T-helper 2 cell (primary cell): ENCODE measurements around the gene PTPRK.
A peak's percentile ranks its signal among the peaks of the same experiment; 100 is the strongest.

ENCODE experiments used
- DNase-seq, 5 experiments: peaks; one replicate each; pipeline versions ENCODE4 v3.0.0 to v3.0.0-alpha.2; 2012 to 2022
- total RNA-seq, 2 donors: gene quantifications; one replicate each; lab custom pipeline; 2026; lab: John Stamatoyannopoulos, UW

PTPRK gene
- 0.62 to 3.0 reads per million in 2 donors for total RNA-seq

- DNase-seq, result peak; percentile 60 to 93 (median 75)
Observed at GRCh38 chr6:128520436-128521281, at the start of gene PTPRK. TSS of gene PTPRK (minus strand) at chr6:128520599. CDS start at chr6:128520358, 241 bp downstream.

GRCh38 chr6:128567029-128567428 is 46.6 kb upstream of the PTPRK start:
- DNase-seq, result no peak

DNA sequence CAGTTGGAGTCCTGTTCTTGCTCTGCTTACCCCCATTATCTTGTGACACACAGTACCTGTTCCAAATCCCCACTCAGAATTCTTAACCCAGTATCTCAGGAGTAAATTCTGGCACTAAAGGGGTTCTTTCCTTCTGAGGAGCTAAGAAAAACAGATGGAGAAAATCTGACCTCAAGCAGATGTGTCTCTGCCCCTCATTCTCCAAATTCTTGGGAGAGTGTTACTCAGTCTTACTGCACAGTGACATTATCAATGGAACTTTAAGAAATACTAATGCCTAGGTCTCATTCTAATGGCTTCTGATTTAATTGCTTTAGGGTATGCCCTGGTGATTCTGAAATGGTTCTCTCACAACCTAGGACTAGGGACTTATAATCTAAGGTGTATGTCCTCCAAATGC is 40.6 kb upstream of the PTPRK start:
- no peak for DNase-seq

DNA sequence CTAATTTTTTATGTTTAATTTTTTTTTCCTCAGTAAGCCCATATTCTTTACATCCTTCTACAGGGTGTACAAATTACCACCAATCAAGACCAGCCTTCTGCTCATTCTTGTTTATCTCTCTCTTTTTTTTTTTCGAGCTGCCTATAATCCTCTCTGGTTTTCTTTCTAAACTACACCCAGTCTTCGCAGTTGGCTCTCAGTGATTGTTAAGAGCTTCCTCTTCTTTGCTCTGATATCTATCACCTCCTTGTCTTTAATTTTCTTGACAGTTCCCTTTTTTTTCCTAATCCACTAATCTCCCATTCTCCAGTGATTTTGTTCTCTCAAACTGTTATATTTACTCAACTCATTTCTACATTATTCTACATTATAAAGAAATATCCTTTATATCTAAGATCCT is 38.5 kb upstream of the PTPRK start:
- no peak for DNase-seq

GRCh38 chr6:128558021-128558420 is 37.6 kb upstream of the PTPRK start:
- no peak for DNase-seq

GRCh38 chr6:128557081-128557480 is 36.7 kb upstream of the PTPRK start:
- DNase-seq, result no peak

- DNase-seq, result no peak
Observed at GRCh38 chr6:128554302-128554701, 33.9 kb upstream of the PTPRK start.

DNA sequence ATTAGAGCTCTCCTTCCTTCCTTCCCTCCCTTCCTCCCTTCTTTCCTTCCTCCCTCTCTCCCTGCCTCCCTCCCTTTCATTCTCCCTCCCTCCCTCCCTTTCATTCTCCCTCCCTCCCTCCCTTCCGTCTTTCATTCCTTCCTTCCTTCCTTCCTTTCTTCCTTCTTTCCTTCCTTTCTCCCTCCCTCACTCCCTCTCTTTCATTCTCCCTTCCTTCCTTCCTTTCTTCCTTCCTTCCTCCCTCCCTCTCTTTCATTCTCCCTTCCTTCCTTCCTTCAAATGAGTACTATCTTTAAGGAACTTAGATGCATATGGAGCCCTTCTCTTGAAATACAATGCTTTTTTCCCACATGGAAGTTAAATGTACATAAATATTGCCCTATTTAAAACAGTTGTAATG is 20.9 kb upstream of the PTPRK start:
- DNase-seq, result no peak

DNA sequence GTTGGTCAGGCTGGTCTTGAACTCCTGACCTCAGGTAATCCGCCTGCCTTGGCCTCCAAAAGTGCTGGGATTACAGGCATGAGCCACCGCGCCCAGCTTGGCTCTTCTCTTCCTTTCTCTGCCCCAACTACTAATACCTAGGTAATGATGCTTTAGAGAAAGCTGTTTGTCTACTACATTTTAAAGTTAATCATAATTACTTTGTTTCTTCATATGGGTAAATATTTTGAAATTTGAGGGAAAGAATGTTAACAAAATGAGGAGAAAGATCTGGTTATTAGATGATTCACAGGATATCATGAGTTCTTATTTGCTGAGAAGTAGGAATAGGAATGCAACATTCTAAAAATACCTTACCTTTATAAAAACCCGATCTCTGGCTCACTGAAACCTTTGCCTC is 18.4 kb upstream of the PTPRK start:
- no peak for DNase-seq

- no peak for DNase-seq
Observed at GRCh38 chr6:128532827-128533226, 12.4 kb upstream of the PTPRK start.

- no peak for DNase-seq
Observed at GRCh38 chr6:128532136-128532535, 11.7 kb upstream of the PTPRK start.

DNA sequence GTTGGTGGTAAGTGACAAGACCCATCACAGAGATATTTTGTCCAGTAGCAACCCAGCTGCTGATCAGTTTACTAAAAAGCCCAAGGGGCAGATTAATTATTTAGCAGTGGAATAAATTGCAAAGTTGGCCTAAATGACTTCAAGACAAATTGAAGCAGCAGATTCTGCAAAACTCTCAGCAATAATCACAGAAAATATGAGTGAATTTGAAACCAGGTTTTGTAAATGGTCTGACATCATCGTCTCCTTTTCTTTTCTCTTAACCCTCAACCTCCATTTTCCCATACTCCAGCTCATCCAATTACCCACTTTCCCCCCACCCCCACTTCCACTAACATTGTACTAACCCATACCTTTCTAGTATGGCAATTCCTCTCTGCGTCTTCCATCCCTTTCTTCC is 11.3 kb upstream of the PTPRK start:
- DNase-seq, result peak in 1 of 5 experiments; percentile 10

GRCh38 chr6:128528241-128528640 is 7.8 kb upstream of the PTPRK start:
- DNase-seq, result no peak

GRCh38 chr6:128527375-128527774 is 7.0 kb upstream of the PTPRK start:
- no peak for DNase-seq

DNA sequence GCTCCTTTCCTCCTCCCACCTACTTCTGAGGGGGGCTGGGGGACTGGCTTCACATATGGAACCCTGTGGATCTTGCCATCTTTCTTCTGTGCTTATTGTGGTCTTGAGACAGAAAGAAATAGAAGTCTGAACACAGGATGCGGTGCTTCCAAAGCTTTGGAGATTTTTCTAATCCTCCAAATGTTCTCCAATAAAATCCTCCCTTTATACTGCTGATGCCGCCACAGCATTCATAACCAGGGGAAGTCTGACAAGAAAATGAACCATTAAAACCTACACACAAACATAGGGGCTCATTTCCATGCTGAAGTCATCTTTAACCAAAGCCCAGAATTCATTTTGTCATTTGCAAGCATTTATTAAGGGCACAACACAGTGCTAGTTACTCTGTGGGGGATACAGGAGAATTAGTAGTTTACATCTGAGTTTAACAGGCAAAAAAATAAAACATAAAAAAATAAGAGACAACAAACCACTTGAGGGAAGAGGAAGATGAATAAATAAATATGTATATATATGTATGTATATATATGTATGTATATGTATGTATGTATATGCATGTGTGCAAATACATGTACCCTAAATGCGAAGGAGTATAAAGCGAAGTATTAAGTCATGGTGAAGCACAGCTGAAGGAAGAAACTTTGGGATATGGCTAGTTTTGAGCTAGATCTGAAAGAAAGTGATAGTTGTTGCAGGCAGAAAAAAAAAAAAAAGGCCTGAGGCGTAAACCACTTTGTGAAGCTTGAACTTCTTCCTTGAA is 5.9 kb upstream of the PTPRK start:
- no peak for DNase-seq

DNA sequence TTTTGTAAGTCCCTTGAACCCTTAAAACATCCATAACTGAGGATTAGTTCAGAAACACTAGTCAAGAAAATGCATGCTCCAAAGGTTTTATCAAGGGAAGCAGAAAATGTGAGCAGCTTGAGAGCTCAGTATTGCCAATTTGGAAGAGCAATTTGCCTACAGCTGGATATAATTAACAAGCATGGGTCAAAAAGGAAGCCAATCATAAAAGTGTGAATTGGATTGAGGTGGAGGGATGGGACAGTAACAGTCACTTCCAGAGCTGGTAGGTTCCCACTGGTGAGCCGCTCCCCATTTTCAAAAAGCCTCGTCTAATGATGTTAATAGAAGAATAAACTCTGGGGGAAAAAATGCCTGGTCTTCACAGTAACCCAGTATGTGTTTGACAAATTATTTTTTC is 5.0 kb upstream of the PTPRK start:
- no peak for DNase-seq

DNA sequence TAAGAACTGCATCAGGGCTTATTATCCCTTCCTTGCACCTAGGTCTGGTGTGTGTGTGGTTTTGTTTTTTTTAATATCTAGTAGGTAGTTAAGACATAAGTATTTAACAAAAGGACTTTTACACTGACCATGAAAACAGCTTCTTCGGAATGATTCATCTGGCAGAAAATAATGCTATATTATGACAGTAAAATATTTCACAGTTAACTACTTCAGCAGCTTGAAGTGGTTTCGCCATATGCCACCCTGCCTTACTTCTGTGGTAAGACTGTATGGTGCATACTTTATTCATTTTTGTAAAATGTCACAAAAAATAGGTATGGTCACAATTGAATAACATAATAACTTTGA is 858 bp upstream of the PTPRK start:
- DNase-seq, result peak in 1 of 5 experiments; percentile 6

DNA sequence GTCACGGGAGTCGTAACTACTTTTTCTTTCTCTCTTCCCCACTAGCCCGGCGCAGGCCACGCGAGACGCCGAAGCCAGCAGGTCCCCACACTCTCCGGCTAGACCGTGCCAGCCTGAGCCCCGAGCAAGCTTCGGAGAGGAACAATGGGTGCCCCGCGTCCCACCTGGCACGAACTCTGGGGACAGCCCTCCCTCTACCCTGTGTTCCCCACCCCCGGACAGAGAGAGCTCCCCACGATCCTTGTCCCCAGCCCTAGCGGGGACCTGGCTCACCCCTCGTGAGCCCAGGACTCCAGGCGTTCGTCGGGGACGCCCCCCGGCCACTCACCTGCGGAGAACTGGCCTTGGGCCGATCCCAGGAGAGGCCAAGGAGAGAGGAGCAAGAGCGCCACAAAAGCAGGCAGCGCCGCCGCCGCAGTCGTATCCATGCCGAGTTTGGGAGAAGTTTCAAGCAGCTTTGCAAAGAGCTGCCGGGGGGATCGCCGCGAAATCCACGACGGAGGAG is 416 bp downstream of the PTPRK start:
- DNase-seq, result peak in 4 of 5 experiments; percentile 7 to 62 (median 14)

GRCh38 chr6:128519132-128519930 is 1.1 kb downstream of the PTPRK start:
- DNase-seq, result peak in 2 of 5 experiments; percentile 3 to 40

DNA sequence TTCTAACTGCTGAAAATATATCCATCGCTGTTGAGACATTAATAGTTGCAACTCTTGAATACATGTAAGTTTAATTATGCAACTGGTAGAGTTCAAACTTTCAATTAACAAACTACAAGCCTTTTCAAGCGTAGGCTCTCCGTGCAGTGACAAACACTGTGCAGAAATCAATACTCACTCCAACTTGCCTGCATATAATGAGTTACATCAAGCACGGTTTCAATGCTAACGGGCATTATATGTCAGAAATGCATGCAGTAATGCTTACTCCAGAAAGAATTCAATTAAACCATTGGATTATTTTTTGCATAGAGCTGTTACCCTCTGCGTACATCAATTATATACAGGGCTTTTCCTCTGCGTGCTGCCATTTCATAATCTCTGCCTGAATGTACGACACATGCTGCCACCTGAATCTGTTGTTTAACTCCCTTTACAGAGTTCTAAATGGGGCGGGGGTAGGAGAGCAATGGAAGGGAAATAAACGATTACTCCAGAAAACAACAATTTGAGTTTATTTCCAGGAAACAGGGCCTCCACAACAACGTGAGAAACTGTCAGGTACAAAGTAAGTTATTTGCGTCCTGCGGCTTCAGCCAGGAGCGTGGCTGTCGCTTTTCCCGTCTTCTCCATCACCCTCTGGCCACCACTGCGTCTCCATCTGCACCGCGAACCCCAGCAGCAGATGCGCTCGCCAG is 1.8 kb downstream of the PTPRK start:
- no peak for DNase-seq

DNA sequence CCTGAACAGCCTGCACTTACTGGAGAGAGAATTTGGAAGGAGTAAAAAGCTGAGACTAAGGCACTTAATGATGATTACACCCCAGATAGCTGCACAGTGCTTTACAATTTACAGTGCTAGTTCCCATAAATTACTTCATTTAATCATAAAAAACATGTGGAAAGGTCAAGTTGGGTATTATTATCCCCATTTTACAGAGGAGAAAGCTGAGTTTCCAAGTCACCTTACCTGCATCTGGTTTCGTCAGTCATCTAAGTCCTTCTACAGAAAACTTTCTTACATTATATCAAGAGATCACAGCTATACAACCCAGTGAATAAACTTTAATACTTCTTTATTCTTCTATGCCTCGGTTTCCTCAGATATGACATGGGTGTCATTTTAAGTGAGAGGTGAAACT is 3.3 kb downstream of the PTPRK start:
- DNase-seq, result no peak

DNA sequence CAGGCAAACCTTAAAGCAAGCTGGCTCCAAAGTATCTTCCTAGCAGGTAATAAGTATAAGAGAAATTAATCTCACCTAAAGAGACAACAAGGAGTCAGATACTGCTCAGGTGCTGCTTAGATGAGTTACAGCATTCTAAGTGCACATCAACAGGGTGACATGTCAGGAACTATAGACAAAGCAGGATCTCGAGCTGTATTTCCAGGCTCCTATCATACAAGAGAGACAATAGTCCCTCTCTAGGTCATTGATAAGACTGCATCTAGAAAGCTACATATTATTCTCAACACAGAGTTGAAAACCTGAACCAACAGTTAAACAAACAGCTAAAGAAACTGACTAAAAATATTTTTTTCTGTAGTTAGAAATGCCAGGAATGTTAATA is 3.9 kb downstream of the PTPRK start:
- DNase-seq, result peak in 1 of 5 experiments; percentile 42
